ENCODE data around the gene FSTL5.

DNA sequence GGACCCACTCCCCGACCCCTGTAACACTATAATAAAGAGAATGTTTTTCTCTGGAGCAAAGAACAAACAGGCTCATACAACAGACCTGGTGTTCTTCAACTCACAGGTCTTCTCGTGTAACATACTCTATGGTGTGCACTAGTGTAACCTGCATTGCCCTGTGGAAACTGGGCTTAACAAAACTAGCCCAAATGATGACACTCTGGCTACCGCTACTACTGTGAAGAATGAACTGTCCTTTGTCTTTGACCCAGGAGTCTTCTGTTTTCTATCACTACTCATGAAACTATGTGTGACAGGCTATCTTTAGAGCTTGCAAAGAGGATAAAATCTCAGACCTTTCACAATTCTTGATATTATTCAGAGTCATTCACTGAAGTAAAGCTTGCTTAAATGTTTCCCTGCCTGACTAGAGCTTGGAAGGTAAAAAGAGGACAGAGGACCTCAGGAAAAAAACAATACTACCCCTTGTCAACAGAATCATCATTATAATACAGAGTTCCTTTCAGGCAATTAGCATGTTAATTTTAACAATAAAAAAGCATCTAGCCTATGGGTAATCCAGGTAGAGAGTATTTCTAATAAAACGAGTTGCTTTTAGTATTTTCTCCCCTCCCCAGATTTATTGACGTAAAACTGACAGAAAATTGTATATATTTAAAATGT lies 59.2 kb downstream of the FSTL5 start:
- TF ChIP-seq CTCF (conservative IDR thresholded peaks at IDR 0.05 in 1 of 2, IDR thresholded peaks at IDR 0.05 in 1 of 2; ENCODE audit: extremely low read depth in 1 of 2, insufficient read depth in 1 of 2, low read depth in 1 of 2, low read length in 2 of 2) (no peak), EZH2 (IDR thresholded peaks at IDR 0.05; ENCODE audit: borderline replicate concordance, low read length) (no peak)

Measured in mammary epithelial cell (primary cell).